Fibroblast of skin of left quadriceps (primary cell): ENCODE data around the gene GJC2.
"Not testable (repeated sequence)": the region's sequence is repeated elsewhere in the genome, so short reads cannot be mapped to it uniquely, and the experiment has no call there.

ENCODE experiments used
- DNase-seq, 2 experiments: peaks; one replicate each; pipeline ENCODE4 v3.0.0-alpha.2; 2013; ENCODE audit warnings: low read depth in 2 of 2

Gene GJC2

GRCh38 chr1:228172591-228173527 is 23.1 kb downstream of the GJC2 start:
- DNase-seq = no peak

GRCh38 chr1:228173528-228174481 is 24.1 kb downstream of the GJC2 start:
- not testable (repeated sequence) for DNase-seq

- DNase-seq = no peak
These were observed 25.0 kb downstream of the GJC2 start for GRCh38 chr1:228174482-228175315.

GRCh38 chr1:228175316-228176023 is 25.7 kb downstream of the GJC2 start:
- DNase-seq = no peak

- no peak for DNase-seq
These were observed 26.3 kb downstream of the GJC2 start for GRCh38 chr1:228176024-228176395.

GRCh38 chr1:228176461-228177182 is 26.9 kb downstream of the GJC2 start:
- DNase-seq = no peak

GRCh38 chr1:228177183-228177475 is 27.4 kb downstream of the GJC2 start:
- no peak for DNase-seq

- DNase-seq = no peak
These were observed 28.3 kb downstream of the GJC2 start for GRCh38 chr1:228177721-228178710.

- no peak for DNase-seq
These were observed 29.3 kb downstream of the GJC2 start for GRCh38 chr1:228178737-228179684.

- DNase-seq = no peak
These were observed 30.7 kb downstream of the GJC2 start for GRCh38 chr1:228180271-228180958.

- DNase-seq = no peak
These were observed 31.4 kb downstream of the GJC2 start for GRCh38 chr1:228180959-228181644.

GRCh38 chr1:228181645-228182034 is 31.9 kb downstream of the GJC2 start:
- no peak for DNase-seq

GRCh38 chr1:228182296-228183030 is 32.7 kb downstream of the GJC2 start:
- no peak for DNase-seq

- no peak for DNase-seq
These were observed 34.4 kb downstream of the GJC2 start for GRCh38 chr1:228184152-228184551.

- DNase-seq = no peak
These were observed 35.9 kb downstream of the GJC2 start for GRCh38 chr1:228185641-228185965.

- not testable (repeated sequence) for DNase-seq
These were observed 38.5 kb downstream of the GJC2 start for GRCh38 chr1:228188249-228188648.
